HG02763 (cell line): ENCODE measurements around the gene PCNA.
"Not testable (repeated sequence)": the region's sequence is repeated elsewhere in the genome, so short reads cannot be mapped to it uniquely, and the experiment has no call there.

Source experiments
- ATAC-seq: cut with Tn5 transposase; IDR thresholded peaks from one replicate; pipeline ENCODE4 v1.9.1; 2021; ENCODE audit warnings: mild to moderate bottlenecking, moderate library complexity; ENCODE audit not compliant: unreplicated experiment

The PCNA gene

GRCh38 chr20:5099909-5100308 is 19.8 kb downstream of the PCNA start:
- not testable (repeated sequence) for ATAC-seq

GRCh38 chr20:5099009-5099408 is 20.7 kb downstream of the PCNA start:
- not testable (repeated sequence) for ATAC-seq

- no peak for ATAC-seq
These were observed 23.3 kb downstream of the PCNA start for GRCh38 chr20:5096463-5096862.

- ATAC-seq: no peak
These were observed 23.8 kb downstream of the PCNA start for GRCh38 chr20:5095931-5096330.

GRCh38 chr20:5095454-5095853 is 24.3 kb downstream of the PCNA start:
- no peak for ATAC-seq

- no peak for ATAC-seq
These were observed 26.9 kb downstream of the PCNA start for GRCh38 chr20:5092765-5093339.

- ATAC-seq: no peak
These were observed 27.9 kb downstream of the PCNA start for GRCh38 chr20:5091902-5092301.

GRCh38 chr20:5090191-5090590 is 29.6 kb downstream of the PCNA start:
- ATAC-seq: no peak

- ATAC-seq: no peak
These were observed 31.1 kb downstream of the PCNA start for GRCh38 chr20:5088688-5089087.

GRCh38 chr20:5085380-5085779 is 34.4 kb downstream of the PCNA start:
- no peak for ATAC-seq

GRCh38 chr20:5080384-5080877 is 39.3 kb downstream of the PCNA start:
- no peak for ATAC-seq

- ATAC-seq: peak; percentile 96
These were observed 41.3 kb downstream of the PCNA start for GRCh38 chr20:5078399-5078958.

- no peak for ATAC-seq
These were observed 41.9 kb downstream of the PCNA start for GRCh38 chr20:5077761-5078387.

GRCh38 chr20:5076913-5077312 is 42.8 kb downstream of the PCNA start:
- ATAC-seq: not testable (repeated sequence)

GRCh38 chr20:5074232-5074674 is 45.5 kb downstream of the PCNA start:
- no peak for ATAC-seq

GRCh38 chr20:5073660-5074231 is 46.0 kb downstream of the PCNA start:
- ATAC-seq: no peak

GRCh38 chr20:5072756-5073659 is 46.8 kb downstream of the PCNA start:
- no peak for ATAC-seq

- not testable (repeated sequence) for ATAC-seq
These were observed 47.8 kb downstream of the PCNA start for GRCh38 chr20:5071942-5072341.

GRCh38 chr20:5070570-5070969 is 49.2 kb downstream of the PCNA start:
- ATAC-seq: no peak

GRCh38 chr20:5070081-5070480 is 49.7 kb downstream of the PCNA start:
- ATAC-seq: no peak
